Measurements from ENCODE around the gene GRID1.

- no peak for TF ChIP-seq TAF1 (IDR thresholded peaks at IDR 0.05; ENCODE audit: low read depth, low read length)
- no peak for TF ChIP-seq POLR2A (IDR thresholded peaks at IDR 0.05; ENCODE audit: low read depth, low read length)
- TF ChIP-seq POLR2AphosphoS5 (IDR thresholded peaks at IDR 0.05; ENCODE audit: low read depth, low read length), result no peak
- TF ChIP-seq POU2F2 (IDR thresholded peaks at IDR 0.05; ENCODE audit: low read depth, low read length), result no peak
These were observed 572.0 kb downstream of the GRID1 start for GRCh38 chr10:85794553-85794952.

All from GM12891 (cell line).